Activated naive CD4-positive, alpha-beta T cell treated with anti-CD3 and anti-CD28 coated beads, Interleukin-2, amount 10 ng/mL, durations not matched to agents 7 days and 5 days (primary cell): ENCODE measurements around the gene PCNX3.
A peak's percentile ranks its signal among the peaks of the same experiment; 100 is the strongest.

Experiments used
- CTCF ChIA-PET: fragments of 350-600 bp; sonication (Branson Sonifier 250); formaldehyde crosslinking; loops from one replicate; lab custom pipeline; 2021; ENCODE audit warnings: antibody characterized with exemption; lab: Charles Lee
- DNase-seq: peaks from one replicate; pipeline ENCODE4 v3.0.0-alpha.2; 2020
- H3K27ac Mint-ChIP-seq: one replicate; pipeline ENCODE4 v1.8.0; 2021; ENCODE audit warnings: mild to moderate bottlenecking, moderate library complexity, mixed read lengths
- H3K27me3 Mint-ChIP-seq: one replicate; pipeline ENCODE4 v1.8.0; 2021; ENCODE audit warnings: mild to moderate bottlenecking, mixed read lengths
- H3K36me3 Mint-ChIP-seq: one replicate; pipeline ENCODE4 v1.8.0; 2021; ENCODE audit warnings: mixed read lengths
- H3K4me1 Mint-ChIP-seq: one replicate; pipeline ENCODE4 v1.8.0; 2021; ENCODE audit warnings: mixed read lengths
- H3K4me3 Mint-ChIP-seq: one replicate; pipeline ENCODE4 v1.8.0; 2021; ENCODE audit warnings: mild to moderate bottlenecking, moderate library complexity, mixed read lengths
- H3K9me3 Mint-ChIP-seq: one replicate; pipeline ENCODE4 v1.8.0; 2021; ENCODE audit warnings: mixed read lengths

Gene PCNX3

GRCh38 chr11:65598258-65598699, 17.3 kb upstream of the PCNX3 start:
- Mint-ChIP-seq H3K4me3 (no peak overlapping the region), H3K9me3 (no peaks in the 10 kb centered on the region), H3K27ac (no peak overlapping the region), H3K27me3 (no peaks in the 10 kb centered on the region), H3K36me3 (peaks cover 12% of the 10 kb centered on the region), H3K4me1 (peaks cover 25% of the 10 kb centered on the region)
- DNase-seq, result no peak
- CTCF ChIA-PET, result interaction anchor here (1.1 kb wide), 1 partner anchor 10 kb away, joined by 3 read pairs; no protein-coding TSS in a partner anchor

GRCh38 chr11:65599216-65599954, 16.2 kb upstream of the PCNX3 start:
- H3K27ac Mint-ChIP-seq, result no peak overlapping the region
- no peak overlapping the region for H3K4me3 Mint-ChIP-seq
- H3K4me1 Mint-ChIP-seq, result peaks cover 17% of the 10 kb centered on the region
- peaks cover 19% of the 10 kb centered on the region for H3K36me3 Mint-ChIP-seq
- H3K27me3 Mint-ChIP-seq, result no peaks in the 10 kb centered on the region
- no peaks in the 10 kb centered on the region for H3K9me3 Mint-ChIP-seq
- CTCF ChIA-PET, result interaction anchor here (1.0 kb wide), 1 partner anchor 11 kb away, joined by 3 read pairs; no protein-coding TSS in a partner anchor
- no peak for DNase-seq

- Mint-ChIP-seq H3K27me3 (no peaks in the 10 kb centered on the region), H3K9me3 (no peaks in the 10 kb centered on the region), H3K4me3 (no peak overlapping the region), H3K4me1 (peaks cover 14% of the 10 kb centered on the region), H3K36me3 (peaks cover 21% of the 10 kb centered on the region), H3K27ac (no peak overlapping the region)
- CTCF ChIA-PET, result interaction anchor here (1.0 kb wide), 1 partner anchor 11 kb away, joined by 3 read pairs; no protein-coding TSS in a partner anchor
- DNase-seq, result no peak
Observed at GRCh38 chr11:65599955-65600246, 15.7 kb upstream of the PCNX3 start.

GRCh38 chr11:65604258-65604657, 11.3 kb upstream of the PCNX3 start:
- DNase-seq, result no peak
- Mint-ChIP-seq H3K27me3 (no peaks in the 10 kb centered on the region), H3K36me3 (peaks cover 40% of the 10 kb centered on the region), H3K27ac (no peak overlapping the region), H3K9me3 (no peaks in the 10 kb centered on the region), H3K4me1 (peaks cover 8% of the 10 kb centered on the region), H3K4me3 (no peak overlapping the region)
- CTCF ChIA-PET, result interaction anchor here (2.2 to 3.1 kb wide), 2 partner anchors 9 to 10 kb away, joined by 7 to 21 read pairs; no protein-coding TSS in a partner anchor

GRCh38 chr11:65606876-65607613, 8.5 kb upstream of the PCNX3 start:
- H3K9me3 Mint-ChIP-seq, result no peaks in the 10 kb centered on the region
- no peak overlapping the region for H3K27ac Mint-ChIP-seq
- H3K4me3 Mint-ChIP-seq, result no peak overlapping the region
- CTCF ChIA-PET, result interaction anchor here (1.1 kb wide), 1 partner anchor 13 kb away, joined by 5 read pairs; no protein-coding TSS in a partner anchor
- DNase-seq, result no peak
- peaks cover 36% of the 10 kb centered on the region for H3K4me1 Mint-ChIP-seq
- H3K27me3 Mint-ChIP-seq, result no peaks in the 10 kb centered on the region
- peaks cover 51% of the 10 kb centered on the region for H3K36me3 Mint-ChIP-seq

- Mint-ChIP-seq H3K4me3 (no peak overlapping the region), H3K36me3 (peaks cover 55% of the 10 kb centered on the region), H3K27me3 (no peaks in the 10 kb centered on the region), H3K27ac (no peak overlapping the region), H3K9me3 (no peaks in the 10 kb centered on the region), H3K4me1 (peaks cover 44% of the 10 kb centered on the region)
- CTCF ChIA-PET, result interaction anchor here (1.1 to 1.3 kb wide), 2 partner anchors 14 to 67 kb away, joined by 3 to 5 read pairs; no protein-coding TSS in a partner anchor
- DNase-seq, result no peak
Observed at GRCh38 chr11:65607614-65608426, 7.8 kb upstream of the PCNX3 start.

GRCh38 chr11:65609229-65609628, 6.3 kb upstream of the PCNX3 start:
- CTCF ChIA-PET, result interaction anchor here (0.8 kb wide), 2 partner anchors 13 to 16 kb away, joined by 3 read pairs; no protein-coding TSS in a partner anchor
- no peak for DNase-seq
- Mint-ChIP-seq H3K4me1 (peaks cover 49% of the 10 kb centered on the region), H3K9me3 (no peaks in the 10 kb centered on the region), H3K27ac (peak overlapping the region; percentile 56), H3K4me3 (no peak overlapping the region), H3K36me3 (peaks cover 51% of the 10 kb centered on the region), H3K27me3 (no peaks in the 10 kb centered on the region)

- Mint-ChIP-seq H3K4me3 (peak overlapping the region; percentile 30), H3K36me3 (peaks cover 47% of the 10 kb centered on the region), H3K27ac (peak overlapping the region; percentile 64), H3K27me3 (no peaks in the 10 kb centered on the region), H3K9me3 (no peaks in the 10 kb centered on the region), H3K4me1 (peaks cover 49% of the 10 kb centered on the region)
- CTCF ChIA-PET, result interaction anchor here (0.8 to 1.3 kb wide), 2 partner anchors 13 to 16 kb away, joined by 3 to 7 read pairs; no protein-coding TSS in a partner anchor
- DNase-seq, result no peak
Observed at GRCh38 chr11:65609665-65610064, 5.9 kb upstream of the PCNX3 start.

- Mint-ChIP-seq H3K27ac (peak overlapping the region; percentile 64), H3K9me3 (no peaks in the 10 kb centered on the region), H3K4me1 (peaks cover 49% of the 10 kb centered on the region), H3K27me3 (no peaks in the 10 kb centered on the region), H3K4me3 (peak overlapping the region; percentile 30), H3K36me3 (peaks cover 47% of the 10 kb centered on the region)
- no peak for DNase-seq
- CTCF ChIA-PET, result interaction anchor here (0.8 to 1.3 kb wide), 6 partner anchors 11 to 37 kb away, joined by 3 to 7 read pairs (median 3); partner anchors contain the start of gene KCNK7
Observed at GRCh38 chr11:65610404-65610803, 5.2 kb upstream of the PCNX3 start.

- peaks cover 49% of the 10 kb centered on the region for H3K4me1 Mint-ChIP-seq
- H3K27me3 Mint-ChIP-seq, result no peaks in the 10 kb centered on the region
- no peak for DNase-seq
- H3K27ac Mint-ChIP-seq, result peak overlapping the region; percentile 64
- no peaks in the 10 kb centered on the region for H3K9me3 Mint-ChIP-seq
- H3K36me3 Mint-ChIP-seq, result peaks cover 41% of the 10 kb centered on the region
- peak overlapping the region; percentile 97 for H3K4me3 Mint-ChIP-seq
- CTCF ChIA-PET, result interaction anchor here (1.0 to 1.3 kb wide), 5 partner anchors 11 to 38 kb away, joined by 3 to 7 read pairs (median 3); partner anchors contain the start of gene KCNK7
Observed at GRCh38 chr11:65611028-65611757, 4.4 kb upstream of the PCNX3 start.

GRCh38 chr11:65611758-65612603, 3.6 kb upstream of the PCNX3 start:
- peaks cover 41% of the 10 kb centered on the region for H3K36me3 Mint-ChIP-seq
- DNase-seq, result no peak
- peaks cover 57% of the 10 kb centered on the region for H3K4me1 Mint-ChIP-seq
- no peaks in the 10 kb centered on the region for H3K9me3 Mint-ChIP-seq
- H3K4me3 Mint-ChIP-seq, result peak overlapping the region; percentile 97
- CTCF ChIA-PET, result interaction anchor here (1.0 to 2.0 kb wide), 7 partner anchors 9 to 71 kb away, joined by 3 to 11 read pairs (median 5); partner anchors contain the start of gene SIPA1
- H3K27me3 Mint-ChIP-seq, result no peaks in the 10 kb centered on the region
- H3K27ac Mint-ChIP-seq, result peak overlapping the region; percentile 87

GRCh38 chr11:65612691-65613090, 2.9 kb upstream of the PCNX3 start:
- peaks cover 42% of the 10 kb centered on the region for H3K36me3 Mint-ChIP-seq
- H3K27me3 Mint-ChIP-seq, result no peaks in the 10 kb centered on the region
- DNase-seq, result no peak
- H3K27ac Mint-ChIP-seq, result peak overlapping the region; percentile 97
- H3K9me3 Mint-ChIP-seq, result no peaks in the 10 kb centered on the region
- CTCF ChIA-PET, result interaction anchor here (1.0 to 2.0 kb wide), 7 partner anchors 9 to 72 kb away, joined by 3 to 11 read pairs (median 5); partner anchors contain the start of gene SIPA1
- H3K4me1 Mint-ChIP-seq, result peaks cover 63% of the 10 kb centered on the region
- H3K4me3 Mint-ChIP-seq, result peak overlapping the region; percentile 97
